HepG2 (cell line): Measurements from ENCODE around the gene SPTB. TPM values are rescaled to one million over a fixed set of nuclear protein-coding genes. Genes with fewer than 3 reads are reported as not detected.

Experiments
- ATAC-seq: fragments of 200-7000 bp; cut with Tn5 transposase; 3 replicates; pipeline ENCODE4 v1.9.1; 2020; ENCODE audit warnings: mild to moderate bottlenecking, moderate library complexity
- BruUV-seq: library from RNA; stranded (reverse); fragments of 400-500 nt; replicated peaks from 2 replicates; lab custom pipeline; 2021; lab: Mats Ljungman, UMichigan
- CTCF ChIA-PET: fragments of 300-600 bp; formaldehyde crosslinking; extraction: SDS; loops from one replicate; lab custom pipeline; 2021; ENCODE audit warnings: low total read pairs, inconsistent platforms, low intra/inter-chr PET ratio; lab: Yijun Ruan, JAX
- POLR2A ChIA-PET: fragments of 350-600 bp; sonication (Branson Sonifier 250); formaldehyde crosslinking; loops from one replicate; lab custom pipeline; 2020; ENCODE audit warnings: antibody characterized with exemption, inconsistent platforms; lab: Yijun Ruan, JAX
- DNase-seq: peaks from one replicate; pipeline ENCODE4 v3.0.0-alpha.2; 2015; ENCODE audit warnings: low spot score
- FAIRE-seq: peaks from 3 replicates; lab custom pipeline; 2011; peaks lifted over from hg19 to GRCh38; lab: Jason Lieb, UNC
- H2AFZ ChIP-seq: one replicate; pipeline ENCODE4 v1.6.1; 2011; ENCODE audit warnings: low read length, inconsistent platforms
- H3K27ac ChIP-seq: fragments of 300-600 bp; 3 replicates; pipeline ENCODE4 v1.8.0; 2011; ENCODE audit warnings: mixed run types, mild to moderate bottlenecking, mixed read lengths, low read length, inconsistent platforms; ENCODE audit not compliant: insufficient read depth; ENCODE audit errors: extremely low read length
- H3K27me3 ChIP-seq, 2 experiments: fragments of 200-600 bp in 1 of 2; 2 replicates in 1 of 2; 3 replicates in 1 of 2; pipeline versions ENCODE4 v1.6.0 to v1.8.0; 2011; ENCODE audit warnings: low read length in 2 of 2, mild to moderate bottlenecking in 2 of 2, moderate library complexity in 2 of 2, inconsistent platforms in 1 of 2; ENCODE audit not compliant: insufficient read depth in 2 of 2, control insufficient read depth in 1 of 2
- H3K36me3 ChIP-seq, 2 experiments: fragments of 200-600 bp in 1 of 2; replicated peaks in 1 of 2; 2 replicates in 1 of 2; 3 replicates in 1 of 2; pipeline versions ENCODE4 v1.5.1 to v1.8.0; 2011; ENCODE audit warnings: low read length in 2 of 2, inconsistent platforms in 1 of 2; ENCODE audit not compliant: insufficient read depth in 2 of 2, control insufficient read depth in 1 of 2
- H3K4me1 ChIP-seq: 2 replicates; pipeline ENCODE4 v1.5.1; 2012; ENCODE audit warnings: low read length, inconsistent platforms; ENCODE audit not compliant: insufficient read depth
- H3K4me2 ChIP-seq: 2 replicates; pipeline ENCODE4 v1.6.0; 2011; ENCODE audit warnings: low read depth, low read length, inconsistent platforms
- H3K4me3 ChIP-seq, 3 experiments: fragments of 200-600 bp in 1 of 3; sonication (generic), shearing (Covaris generic) in 1 of 3; replicated peaks in 1 of 3; 2 replicates each; pipeline ENCODE4 v1.5.1; 2011 to 2016; ENCODE audit warnings: low read length in 3 of 3, inconsistent platforms in 2 of 3, low read depth in 2 of 3, mild to moderate bottlenecking in 2 of 3, control low read depth in 1 of 3, mixed read lengths in 1 of 3; ENCODE audit not compliant: insufficient read depth in 1 of 3
- H3K79me2 ChIP-seq: one replicate; pipeline ENCODE4 v1.6.1; 2011; ENCODE audit warnings: low read length, inconsistent platforms; ENCODE audit not compliant: insufficient read depth
- H3K9ac ChIP-seq: 2 replicates; pipeline ENCODE4 v1.6.0; 2011; ENCODE audit warnings: mild to moderate bottlenecking, low read depth, low read length, inconsistent platforms; ENCODE audit not compliant: insufficient read depth
- H3K9me3 ChIP-seq: 2 replicates; pipeline ENCODE4 v1.5.1; 2012; ENCODE audit warnings: mild to moderate bottlenecking, low read length
- H4K20me1 ChIP-seq: 2 replicates; pipeline ENCODE4 v1.6.0; 2011; ENCODE audit warnings: inconsistent platforms, mild to moderate bottlenecking, low read length, moderate library complexity; ENCODE audit not compliant: insufficient read depth
- ATF1 ChIP-seq: IDR thresholded peaks from 2 replicates; pipeline ENCODE4 v1.6.1; 2016; ENCODE audit warnings: mild to moderate bottlenecking, control low read depth
- ATRX ChIP-seq: sonication (generic); formaldehyde crosslinking; IDR thresholded peaks from 2 replicates; pipeline ENCODE4 v1.4.0; 2020; ENCODE audit warnings: missing genetic modification reagents, borderline replicate concordance
- CHD2 ChIP-seq: IDR thresholded peaks from 2 replicates; pipeline ENCODE4 v1.6.1; 2011; ENCODE audit warnings: low read depth, low read length, improper control_type of control experiment
- MATR3 ChIP-seq: sonication (generic); formaldehyde crosslinking; IDR thresholded peaks from 2 replicates; pipeline ENCODE4 v1.4.0; 2020; ENCODE audit warnings: missing genetic modification reagents
- MYC ChIP-seq: sonication (generic); formaldehyde crosslinking; IDR thresholded peaks from 2 replicates; pipeline ENCODE4 v1.9.0; 2021; ENCODE audit warnings: missing genetic modification reagents, borderline replicate concordance
- RFX3 ChIP-seq: IDR thresholded peaks from 2 replicates; pipeline ENCODE4 v1.6.1; 2016; ENCODE audit warnings: missing biosample characterization, missing genetic modification reagents
- SYNCRIP ChIP-seq: fragments of 200-400 bp; formaldehyde crosslinking; IDR thresholded peaks from 2 replicates; pipeline ENCODE4 v1.6.1; 2018; ENCODE audit warnings: mild to moderate bottlenecking, low read depth, low read length; ENCODE audit not compliant: insufficient read depth
- ZNF230 ChIP-seq: sonication (generic); formaldehyde crosslinking; IDR thresholded peaks from 2 replicates; pipeline ENCODE4 v1.4.0; 2020; ENCODE audit warnings: mild to moderate bottlenecking, missing genetic modification reagents
- ZNF234 ChIP-seq: sonication (generic); formaldehyde crosslinking; conservative IDR thresholded peaks from 2 replicates; pipeline ENCODE4 v1.5.1; 2020; ENCODE audit warnings: mild to moderate bottlenecking, missing genetic modification reagents
- ZNF276 ChIP-seq: sonication (generic); formaldehyde crosslinking; IDR thresholded peaks from 2 replicates; pipeline ENCODE4 v1.4.0; 2020; ENCODE audit warnings: mild to moderate bottlenecking, low read depth, missing genetic modification reagents
- ZNF720 ChIP-seq: sonication (generic); formaldehyde crosslinking; IDR thresholded peaks from 2 replicates; pipeline ENCODE4 v1.4.0; 2020; ENCODE audit warnings: missing genetic modification reagents
- WGBS: methylation state at CpG from one replicate; pipeline ENCODE4 v1.1.6; 2017; ENCODE audit warnings: low lambda C conversion rate; 5-methylcytosine and 5-hydroxymethylcytosine counted together
- in situ Hi-C: cut with HindIII; loops from 2 replicates; pipeline ENCODE4 v1.10.0; 2017; ENCODE audit warnings: low pct_unique_long_range_greater_than_20kb; ENCODE audit not compliant: extremely low pct_ligation_motif_present
- intact Hi-C: fragments of 100-400 bp; cut with micrococcal nuclease; formaldehyde crosslinking; loops from one replicate; pipeline ENCODE4 v1.10.0; 2022; ENCODE audit not compliant: unreplicated experiment
- polyA plus RNA-seq, 8 experiments: library from polyadenylated mRNA; depleted of rRNA in 3 of 8; stranded (reverse) in 7 of 8; unstranded in 1 of 8; fragments of >200 nt; fragmentation: Illumina TruSeq in 4 of 8; extraction: Trizol in 4 of 8; gene quantifications; 2 replicates each; pipeline versions ENCODE4 v1.2.1 to v1.2.3, GENCODE V29; 2011 to 2016; ENCODE audit warnings: low read depth in 4 of 8, missing spikeins in 1 of 8, mixed read lengths in 1 of 8; ENCODE audit not compliant: insufficient read depth in 1 of 8
- total RNA-seq, 5 experiments: library from RNA; depleted of rRNA; stranded (reverse); fragments of >200 nt; fragmentation: Illumina TruSeq; extraction: Trizol; gene quantifications; 2 replicates each; pipeline ENCODE4 v1.2.3, GENCODE V29; 2016; ENCODE audit warnings: low read depth in 1 of 5
- TF ChIP-seq, protein P1 (sequence below): sonication (generic); formaldehyde crosslinking; IDR thresholded peaks from 2 replicates; pipeline ENCODE4 v1.5.0; 2020; ENCODE audit warnings: missing genetic modification reagents
- TF ChIP-seq, protein P2 (sequence below): sonication (generic); formaldehyde crosslinking; IDR thresholded peaks from 2 replicates; pipeline ENCODE4 v1.5.1; 2020; ENCODE audit warnings: missing genetic modification reagents, mild to moderate bottlenecking, borderline replicate concordance

Gene SPTB
- total and polyA plus RNA-seq, 2 of the 13 experiments (the other 11 are each of a cell fraction or from before 2014, with no cell fraction given), result 0.01 to 0.02 TPM

GRCh38 chr14:64789696-64790095, 90.0 kb downstream of the SPTB start:
- in situ Hi-C loops, result no loop called here
- FAIRE-seq (no peak), DNase-seq (no peak), ATAC-seq (no peak)
- Histone ChIP-seq H3K36me3 (no peaks in the 10 kb centered on the region), H2AFZ (no peak overlapping the region), H4K20me1 (no peaks in the 10 kb centered on the region), H3K79me2 (no peaks in the 10 kb centered on the region), H3K9ac (no peak overlapping the region), H3K9me3 (no peaks in the 10 kb centered on the region), H3K27me3 (peaks cover 0 to 34% of the 10 kb centered on the region in 2 experiments; a peak in 4 of 5 replicates), H3K27ac (no peak overlapping the region), H3K4me2 (no peak overlapping the region), H3K4me1 (no peaks in the 10 kb centered on the region), H3K4me3 (no peak overlapping the region)
- CTCF ChIA-PET, result no interaction called here
- POLR2A ChIA-PET, result no interaction called here
- TF ChIP-seq, protein P1, sequence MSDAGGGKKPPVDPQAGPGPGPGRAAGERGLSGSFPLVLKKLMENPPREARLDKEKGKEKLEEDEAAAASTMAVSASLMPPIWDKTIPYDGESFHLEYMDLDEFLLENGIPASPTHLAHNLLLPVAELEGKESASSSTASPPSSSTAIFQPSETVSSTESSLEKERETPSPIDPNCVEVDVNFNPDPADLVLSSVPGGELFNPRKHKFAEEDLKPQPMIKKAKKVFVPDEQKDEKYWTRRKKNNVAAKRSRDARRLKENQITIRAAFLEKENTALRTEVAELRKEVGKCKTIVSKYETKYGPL (CRISPR knock-in tag), result no peak
- TF ChIP-seq ZNF720 (CRISPR knock-in tag) (no peak), RFX3 (CRISPR knock-in tag) (no peak), MATR3 (CRISPR knock-in tag) (no peak), MYC (CRISPR knock-in tag) (no peak), ZNF230 (CRISPR knock-in tag) (no peak), ZNF276 (CRISPR knock-in tag) (no peak), CHD2 (no peak), ATF1 (CRISPR knock-in tag) (no peak), ATRX (CRISPR knock-in tag) (no peak), ZNF234 (CRISPR knock-in tag) (no peak), SYNCRIP (no peak)
- TF ChIP-seq, protein P2, sequence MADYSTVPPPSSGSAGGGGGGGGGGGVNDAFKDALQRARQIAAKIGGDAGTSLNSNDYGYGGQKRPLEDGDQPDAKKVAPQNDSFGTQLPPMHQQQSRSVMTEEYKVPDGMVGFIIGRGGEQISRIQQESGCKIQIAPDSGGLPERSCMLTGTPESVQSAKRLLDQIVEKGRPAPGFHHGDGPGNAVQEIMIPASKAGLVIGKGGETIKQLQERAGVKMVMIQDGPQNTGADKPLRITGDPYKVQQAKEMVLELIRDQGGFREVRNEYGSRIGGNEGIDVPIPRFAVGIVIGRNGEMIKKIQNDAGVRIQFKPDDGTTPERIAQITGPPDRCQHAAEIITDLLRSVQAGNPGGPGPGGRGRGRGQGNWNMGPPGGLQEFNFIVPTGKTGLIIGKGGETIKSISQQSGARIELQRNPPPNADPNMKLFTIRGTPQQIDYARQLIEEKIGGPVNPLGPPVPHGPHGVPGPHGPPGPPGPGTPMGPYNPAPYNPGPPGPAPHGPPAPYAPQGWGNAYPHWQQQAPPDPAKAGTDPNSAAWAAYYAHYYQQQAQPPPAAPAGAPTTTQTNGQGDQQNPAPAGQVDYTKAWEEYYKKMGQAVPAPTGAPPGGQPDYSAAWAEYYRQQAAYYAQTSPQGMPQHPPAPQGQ (CRISPR knock-in tag), result no peak
- intact Hi-C loops, result no loop called here
- WGBS, result 39% methylated on average over 5 of the region's 5 CpGs
- BruUV-seq, result no TSS peak
